Spleen (tissue), 11 donors: ENCODE measurements around the gene VCL. TPM values are rescaled to one million over a fixed set of nuclear protein-coding genes. Genes with fewer than 3 reads are reported as not detected.
"Not testable (repeated sequence)": the region's sequence is repeated elsewhere in the genome, so short reads cannot be mapped to it uniquely, and the experiment has no call there.

Experiments
- DNase-seq: peaks from one replicate; pipeline ENCODE4 v3.0.0-alpha.2; 2020
- H3K27ac ChIP-seq, 8 donors: fragments of 200-600 bp; sonication (generic) in 7 of 8; 1 replicate in 4 of 8; 2 replicates in 4 of 8; pipeline versions ENCODE4 v1.5.0 to v1.8.0; 2016 to 2021; ENCODE audit warnings: inconsistent platforms in 4 of 8, mild to moderate bottlenecking in 4 of 8, moderate library complexity in 1 of 8
- H3K27me3 ChIP-seq, 7 donors: fragments of 200-600 bp; sonication (generic) in 6 of 7; replicated peaks in 1 of 7; 1 replicate in 4 of 7; 2 replicates in 3 of 7; pipeline versions ENCODE4 v1.5.0 to v1.8.0; 2016 to 2021; ENCODE audit warnings: inconsistent platforms in 3 of 7, mild to moderate bottlenecking in 1 of 7
- H3K36me3 ChIP-seq, 6 donors: fragments of 200-600 bp; sonication (generic) in 5 of 6; 1 replicate in 4 of 6; 2 replicates in 2 of 6; pipeline versions ENCODE4 v1.5.0 to v1.8.0; 2016 to 2021; ENCODE audit warnings: inconsistent platforms in 2 of 6
- H3K4me1 ChIP-seq, 6 donors: fragments of 200-600 bp; sonication (generic) in 5 of 6; 1 replicate in 3 of 6; 2 replicates in 3 of 6; pipeline versions ENCODE4 v1.5.0 to v1.8.0; 2016 to 2021; ENCODE audit warnings: inconsistent platforms in 3 of 6
- H3K4me3 ChIP-seq, 8 donors: fragments of 200-600 bp; sonication (generic) in 7 of 8; 1 replicate in 4 of 8; 2 replicates in 4 of 8; pipeline versions ENCODE4 v1.5.0 to v1.8.0; 2016 to 2021; ENCODE audit warnings: inconsistent platforms in 4 of 8, mild to moderate bottlenecking in 4 of 8, moderate library complexity in 2 of 8
- H3K9me3 ChIP-seq, 8 donors: fragments of 200-600 bp; sonication (generic) in 7 of 8; 1 replicate in 4 of 8; 2 replicates in 4 of 8; pipeline versions ENCODE4 v1.5.0 to v1.8.0; 2016 to 2021; ENCODE audit warnings: inconsistent platforms in 4 of 8
- CTCF ChIP-seq, 11 experiments: fragments of 200-600 bp in 7 of 11; fragments of 450-650 bp in 4 of 11; sonication (generic) in 4 of 11; IDR thresholded peaks in 8 of 11; conservative IDR thresholded peaks in 3 of 11; 1 replicate in 7 of 11; 2 replicates in 4 of 11; pipeline versions ENCODE4 v1.4.0 to v1.8.0; 2016 to 2021; ENCODE audit warnings: antibody characterized with exemption in 11 of 11, inconsistent platforms in 4 of 11, mild to moderate bottlenecking in 1 of 11
- POLR2A ChIP-seq, 3 donors: fragments of 450-650 bp; IDR thresholded peaks; one replicate each; pipeline ENCODE4 v1.5.1; 2017; ENCODE audit warnings: antibody characterized with exemption in 3 of 3, mild to moderate bottlenecking in 1 of 3
- POLR2AphosphoS5 ChIP-seq, 3 donors: sonication (generic); formaldehyde crosslinking; IDR thresholded peaks; one replicate each; pipeline ENCODE4 v1.5.1; 2017; ENCODE audit warnings: antibody characterized with exemption in 3 of 3
- WGBS, 5 donors: extraction: QIAGEN DNeasy Blood & Tissue Kit in 3 of 5; methylation state at CpG; one replicate each; pipeline versions ENCODE4 v1.1.5 to v1.1.7; 2013 to 2018; 5-methylcytosine and 5-hydroxymethylcytosine counted together
- intact Hi-C: fragments of 100-400 bp; cut with DNase I; formaldehyde crosslinking; loops from one replicate; pipeline ENCODE4 v1.15.0; 2023; ENCODE audit warnings: low total_unique reads
- polyA plus RNA-seq, 3 donors: library from polyadenylated mRNA; stranded (reverse); fragments of 200-250 nt; gene quantifications; one replicate each; pipeline ENCODE4 v1.2.1, GENCODE V29; 2013
- total RNA-seq, 7 donors: library from RNA; depleted of rRNA in 3 of 7; stranded (reverse); fragments of >200 nt in 3 of 7; fragmentation: NEBNext Ultra II Directional in 4 of 7; extraction: Animal tissue kit (Norgen Biotek cat#: 25700) in 4 of 7; gene quantifications; one replicate each; pipeline versions ENCODE4 v1.1.0 to v1.2.1, GENCODE V29; 2016 to 2021
- donor health status: healthy with polysubstance abuse.
- donor health status: DM: no; HTN: no; CAD: no; lungs with moderate emphysema.
- donor health status: DM: no; HTN: no; CAD: no.
- donor health status: Bipolar disorder and iron deficiency.
- donor health status: healthy.
- donor health status: DM: no; HTN: no; CAD: no.
- donor health status: DM: yes; HTN: yes; CAD: no.

Gene VCL
- total and polyA plus RNA-seq, 10 donors = 8.8 to 214 (median 77.6) TPM

- intact Hi-C loops = no loop called here
- no peaks in the 10 kb centered on the region for H3K27me3 ChIP-seq
- no peak for DNase-seq
- 94 to 97% (median 96%) methylated on average over 3 of the region's 3 CpGs for WGBS, 5 donors
- no peaks in the 10 kb centered on the region for H3K9me3 ChIP-seq
- H3K27ac ChIP-seq = no peak overlapping the region
- H3K4me1 ChIP-seq = peaks cover 0 to 19% (median 0%) of the 10 kb centered on the region in 6 donors
- no peak for TF ChIP-seq POLR2AphosphoS5 (IDR thresholded peaks at IDR 0.05)
- no peak for TF ChIP-seq POLR2A (IDR thresholded peaks at IDR 0.05)
- H3K36me3 ChIP-seq = peaks cover 0 to 95% (median 82%) of the 10 kb centered on the region in 6 donors
- H3K4me3 ChIP-seq = no peak overlapping the region
Observed at GRCh38 chr10:74135452-74135851, 137.5 kb downstream of the VCL start.

- no peaks in the 10 kb centered on the region for H3K27me3 ChIP-seq
- 93 to 98% (median 94%) methylated on average over 5 of the region's 5 CpGs for WGBS, 5 donors
- DNase-seq = no peak
- intact Hi-C loops = no loop called here
- TF ChIP-seq CTCF (IDR thresholded peaks at IDR 0.05 in 8 of 11, conservative IDR thresholded peaks at IDR 0.05 in 3 of 11) (no peak), POLR2AphosphoS5 (IDR thresholded peaks at IDR 0.05) (no peak), POLR2A (IDR thresholded peaks at IDR 0.05) (no peak)
- H3K9me3 ChIP-seq = no peaks in the 10 kb centered on the region
- no peak overlapping the region for H3K27ac ChIP-seq
- peaks cover 0 to 74% (median 58%) of the 10 kb centered on the region in 6 donors for H3K36me3 ChIP-seq
- peaks cover 0 to 38% (median 3%) of the 10 kb centered on the region in 6 donors for H3K4me1 ChIP-seq
- H3K4me3 ChIP-seq = no peak overlapping the region
Observed at GRCh38 chr10:74137992-74138391, 140.1 kb downstream of the VCL start.

GRCh38 chr10:74138596-74138995, 140.7 kb downstream of the VCL start:
- Histone ChIP-seq H3K36me3 (peaks cover 0 to 74% (median 52%) of the 10 kb centered on the region in 6 donors), H3K4me1 (peaks cover 0 to 41% (median 4%) of the 10 kb centered on the region in 6 donors)
- DNase-seq, intact Hi-C loops, H3K27ac ChIP-seq, H3K27me3 ChIP-seq, H3K4me3 ChIP-seq, H3K9me3 ChIP-seq: not testable (repeated sequence)
- 76 to 93% (median 91%) methylated on average over 5 of the region's 5 CpGs for WGBS, 5 donors

GRCh38 chr10:74139981-74140380, 142.1 kb downstream of the VCL start:
- peaks cover 0 to 73% (median 39%) of the 10 kb centered on the region in 6 donors for H3K36me3 ChIP-seq
- H3K27ac ChIP-seq = no peak overlapping the region
- no peak overlapping the region for H3K4me3 ChIP-seq
- peaks cover 0 to 48% (median 6%) of the 10 kb centered on the region in 6 donors for H3K4me1 ChIP-seq
- intact Hi-C loops = no loop called here
- H3K27me3 ChIP-seq = no peaks in the 10 kb centered on the region
- WGBS, 5 donors = 88 to 98% (median 95%) methylated on average over 18 of the region's 18 CpGs
- no peak for TF ChIP-seq POLR2AphosphoS5 (IDR thresholded peaks at IDR 0.05)
- TF ChIP-seq CTCF (IDR thresholded peaks at IDR 0.05 in 8 of 11, conservative IDR thresholded peaks at IDR 0.05 in 3 of 11) = no peak
- TF ChIP-seq POLR2A (IDR thresholded peaks at IDR 0.05) = no peak
- no peaks in the 10 kb centered on the region for H3K9me3 ChIP-seq
- DNase-seq = no peak

- no peaks in the 10 kb centered on the region for H3K27me3 ChIP-seq
- no peaks in the 10 kb centered on the region for H3K9me3 ChIP-seq
- 41 to 69% (median 66%) methylated on average over 2 of the region's 2 CpGs for WGBS, 5 donors
- H3K27ac ChIP-seq = no peak overlapping the region
- DNase-seq = no peak
- H3K4me3 ChIP-seq = no peak overlapping the region
- peaks cover 0 to 73% (median 33%) of the 10 kb centered on the region in 6 donors for H3K36me3 ChIP-seq
- intact Hi-C loops = no loop called here
- TF ChIP-seq POLR2A (IDR thresholded peaks at IDR 0.05) = no peak
- no peak for TF ChIP-seq POLR2AphosphoS5 (IDR thresholded peaks at IDR 0.05)
- no peak for TF ChIP-seq CTCF (IDR thresholded peaks at IDR 0.05 in 8 of 11, conservative IDR thresholded peaks at IDR 0.05 in 3 of 11)
- peaks cover 2 to 54% (median 11%) of the 10 kb centered on the region in 6 donors for H3K4me1 ChIP-seq
Observed at GRCh38 chr10:74140553-74140952, 142.6 kb downstream of the VCL start.
